AG04449 (cell line): Measurements from ENCODE around the gene EIF1AD.

Source experiments
- CTCF ChIA-PET: fragments of 350-600 bp; formaldehyde crosslinking; extraction: SDS; loops from one replicate; lab custom pipeline; 2021; ENCODE audit warnings: antibody characterized with exemption; lab: Yijun Ruan, JAX
- POLR2A ChIA-PET: fragments of 400-600, 350-600 bp; formaldehyde crosslinking; extraction: SDS; loops from one replicate; lab custom pipeline; 2020; ENCODE audit warnings: antibody characterized with exemption, inconsistent platforms; lab: Yijun Ruan, JAX
- DNase-seq: peaks from one replicate; pipeline ENCODE4 v3.0.0-alpha.2; 2010; ENCODE audit warnings: low read depth, low spot score
- H3K4me3 ChIP-seq: 2 replicates; pipeline ENCODE4 v1.5.1; 2011; ENCODE audit warnings: low read depth, mild to moderate bottlenecking, control low read depth, low read length
- CTCF ChIP-seq: IDR thresholded peaks from one replicate; pipeline ENCODE4 v1.5.1; 2011; ENCODE audit warnings: mild to moderate bottlenecking, moderate library complexity, low read length, control low read depth, inconsistent platforms; ENCODE audit not compliant: insufficient read depth; ENCODE audit errors: missing control alignments

Gene EIF1AD

GRCh38 chr11:66008095-66008467 is 6.1 kb upstream of the EIF1AD start:
- ChIA-PET POLR2A (no interaction called here), CTCF (interaction anchor here (0.8 to 7.8 kb wide), 5 partner anchors 15 to 251 kb away, joined by 3 to 72 read pairs (median 4); no protein-coding TSS in a partner anchor)
- H3K4me3 ChIP-seq = no peak overlapping the region
- no peak for TF ChIP-seq CTCF
- no peak for DNase-seq

- DNase-seq = no peak
- no peak overlapping the region for H3K4me3 ChIP-seq
- no peak for TF ChIP-seq CTCF
- POLR2A ChIA-PET = no interaction called here
- CTCF ChIA-PET = interaction anchor here (1.7 to 7.8 kb wide), 3 partner anchors 16 to 252 kb away, joined by 4 to 72 read pairs (median 13); no protein-coding TSS in a partner anchor
Measured at GRCh38 chr11:66007201-66007634, 5.3 kb upstream of the EIF1AD start.

- no peak for DNase-seq
- TF ChIP-seq CTCF = no peak
- ChIA-PET POLR2A (no interaction called here), CTCF (interaction anchor here (4.2 to 7.8 kb wide), 2 partner anchors 16 to 39 kb away, joined by 13 to 72 read pairs; no protein-coding TSS in a partner anchor)
- no peak overlapping the region for H3K4me3 ChIP-seq
Measured at GRCh38 chr11:66006891-66007176, 4.9 kb upstream of the EIF1AD start.

- no peak overlapping the region for H3K4me3 ChIP-seq
- DNase-seq = no peak
- POLR2A ChIA-PET = interaction anchor here (0.6 kb wide), 1 partner anchor 9 kb away, joined by 4 read pairs; no protein-coding TSS in a partner anchor
- no peak for TF ChIP-seq CTCF
- CTCF ChIA-PET = interaction anchor here (0.9 to 4.6 kb wide), 4 partner anchors 15 to 122 kb away, joined by 3 to 23 read pairs (median 8); no protein-coding TSS in a partner anchor
Measured at GRCh38 chr11:66006134-66006890, 4.4 kb upstream of the EIF1AD start.

GRCh38 chr11:66004186-66004585 is 2.2 kb upstream of the EIF1AD start:
- TF ChIP-seq CTCF = no peak
- CTCF ChIA-PET = interaction anchor here (1.3 to 4.6 kb wide), 3 partner anchors 18 to 133 kb away, joined by 3 to 23 read pairs (median 4); no protein-coding TSS in a partner anchor
- H3K4me3 ChIP-seq = no peak overlapping the region
- DNase-seq = no peak
- POLR2A ChIA-PET = no interaction called here

- CTCF ChIA-PET = interaction anchor here (1.1 to 4.6 kb wide), 3 partner anchors 19 to 132 kb away, joined by 3 to 23 read pairs (median 11); no protein-coding TSS in a partner anchor
- TF ChIP-seq CTCF = no peak
- H3K4me3 ChIP-seq = peak overlapping the region; percentile 94
- no peak for DNase-seq
- POLR2A ChIA-PET = interaction anchor here (1.1 to 1.4 kb wide), 2 partner anchors 115 to 143 kb away, joined by 3 to 6 read pairs; partner anchors contain the start of genes FIBP and MUS81
Measured at GRCh38 chr11:66003291-66003690, 1.3 kb upstream of the EIF1AD start.
